Esophagus squamous epithelium (tissue), 5 donors: ENCODE data around the gene PAK1. TPM values are rescaled to one million over a fixed set of nuclear protein-coding genes. Genes with fewer than 3 reads are reported as not detected.

Source experiments
- DNase-seq: peaks from one replicate; lab custom pipeline; 2025; lab: John Stamatoyannopoulos, UW
- H3K27ac ChIP-seq, 4 donors: fragments of 200-600 bp; sonication (generic); one replicate each; pipeline ENCODE4 v1.5.1; 2016 to 2019; ENCODE audit warnings: mild to moderate bottlenecking in 1 of 4
- H3K27me3 ChIP-seq, 4 donors: fragments of 200-600 bp; sonication (generic); 1 replicate in 3 of 4; 2 replicates in 1 of 4; pipeline versions ENCODE4 v1.5.1 to v1.6.0; 2017 to 2021; ENCODE audit warnings: antibody characterized with exemption in 1 of 4
- H3K36me3 ChIP-seq, 3 donors: fragments of 200-600 bp; sonication (generic); one replicate each; pipeline ENCODE4 v1.5.1; 2016 to 2019
- H3K4me1 ChIP-seq, 3 donors: fragments of 200-600 bp; sonication (generic); one replicate each; pipeline ENCODE4 v1.5.1; 2017 to 2019
- H3K4me3 ChIP-seq, 4 donors: fragments of 200-600 bp; sonication (generic); 1 replicate in 3 of 4; 2 replicates in 1 of 4; pipeline ENCODE4 v1.5.1; 2016 to 2019; ENCODE audit warnings: mild to moderate bottlenecking in 2 of 4, moderate library complexity in 1 of 4
- H3K9me3 ChIP-seq, 3 donors: fragments of 200-600 bp; sonication (generic); one replicate each; pipeline ENCODE4 v1.5.1; 2016 to 2019
- CTCF ChIP-seq, 6 experiments: fragments of 450-650 bp in 4 of 6; fragments of 200-600 bp in 2 of 6; sonication (generic) in 2 of 6; IDR thresholded peaks; one replicate each; pipeline ENCODE4 v1.5.1; 2016 to 2019; ENCODE audit warnings: antibody characterized with exemption in 6 of 6, mild to moderate bottlenecking in 4 of 6, moderate library complexity in 4 of 6
- POLR2A ChIP-seq, 4 donors: fragments of 450-650 bp; IDR thresholded peaks; one replicate each; pipeline ENCODE4 v1.6.1; 2017; ENCODE audit warnings: antibody characterized with exemption in 4 of 4, mild to moderate bottlenecking in 4 of 4, moderate library complexity in 3 of 4
- WGBS, 2 donors: methylation state at CpG; one replicate each; pipeline ENCODE4 v1.1.5; 2018; 5-methylcytosine and 5-hydroxymethylcytosine counted together
- intact Hi-C: fragments of 100-400 bp; cut with DNase I; formaldehyde crosslinking; loops from one replicate; pipeline ENCODE4 v1.15.0; 2022
- total RNA-seq, 4 donors: library from RNA; depleted of rRNA; stranded (reverse); fragments of >200 nt; gene quantifications; one replicate each; pipeline ENCODE4 v1.1.0, GENCODE V29; 2016
- donor health status: DM: yes; HTN: yes; CAD: no.

The PAK1 gene
- total RNA-seq, 4 donors from 2014 or later: 17.4 to 41.6 (median 24.8) TPM

- H3K9me3 ChIP-seq: no peaks in the 10 kb centered on the region
- WGBS, 2 donors: 81% methylated on average over 2 of the region's 2 CpGs; no CpG with 5 or more reads in 1 of the 2 donors
- H3K36me3 ChIP-seq: no peaks in the 10 kb centered on the region
- intact Hi-C loops: no loop called here
- no peak for DNase-seq
- TF ChIP-seq POLR2A (IDR thresholded peaks at IDR 0.05) (no peak), CTCF (IDR thresholded peaks at IDR 0.05) (no peak)
- no peak overlapping the region for H3K27ac ChIP-seq
- no peaks in the 10 kb centered on the region for H3K27me3 ChIP-seq
- H3K4me3 ChIP-seq: no peak overlapping the region
- no peaks in the 10 kb centered on the region for H3K4me1 ChIP-seq
These were observed 6.0 kb upstream of the PAK1 start for GRCh38 chr11:77479746-77480352.

- Histone ChIP-seq H3K4me1 (peaks cover 14 to 44% (median 16%) of the 10 kb centered on the region in 3 donors), H3K9me3 (no peaks in the 10 kb centered on the region), H3K4me3 (no peak overlapping the region), H3K36me3 (no peaks in the 10 kb centered on the region), H3K27me3 (peaks cover 0 to 4% (median 0%) of the 10 kb centered on the region in 4 donors), H3K27ac (no peak overlapping the region)
- intact Hi-C loops: no loop called here
- DNase-seq: no peak
- 74 to 77% methylated on average over 5 of the region's 5 CpGs for WGBS, 2 donors
- TF ChIP-seq POLR2A (IDR thresholded peaks at IDR 0.05) (no peak), CTCF (IDR thresholded peaks at IDR 0.05) (no peak)
These were observed 1.3 kb upstream of the PAK1 start for GRCh38 chr11:77475206-77475605.

- H3K27me3 ChIP-seq: peaks cover 0 to 4% (median 0%) of the 10 kb centered on the region in 4 donors
- peak overlapping the region in 3 of 4 donors; percentile 33 to 90 (median 86) for H3K27ac ChIP-seq
- DNase-seq: no peak
- H3K4me3 ChIP-seq: peak overlapping the region; percentile 73 to 95 (median 83)
- peaks cover 14 to 47% (median 16%) of the 10 kb centered on the region in 3 donors for H3K4me1 ChIP-seq
- intact Hi-C loops: no loop called here
- WGBS, 2 donors: 32 to 41% methylated on average over 10 of the region's 10 CpGs
- no peaks in the 10 kb centered on the region for H3K9me3 ChIP-seq
- H3K36me3 ChIP-seq: no peaks in the 10 kb centered on the region
- TF ChIP-seq CTCF (IDR thresholded peaks at IDR 0.05): no peak
- no peak for TF ChIP-seq POLR2A (IDR thresholded peaks at IDR 0.05)
These were observed 778 bp upstream of the PAK1 start for GRCh38 chr11:77474684-77475060.

- Histone ChIP-seq H3K27me3 (peaks cover 0 to 4% (median 0%) of the 10 kb centered on the region in 4 donors), H3K27ac (peak overlapping the region; percentile 84 to 90 (median 86)), H3K4me3 (peak overlapping the region; percentile 73 to 95 (median 83)), H3K4me1 (peaks cover 14 to 47% (median 16%) of the 10 kb centered on the region in 3 donors), H3K9me3 (no peaks in the 10 kb centered on the region), H3K36me3 (no peaks in the 10 kb centered on the region)
- TF ChIP-seq CTCF (IDR thresholded peaks at IDR 0.05) (no peak), POLR2A (IDR thresholded peaks at IDR 0.05) (no peak)
- whole genome bisulfite sequencing, 2 donors: 3 to 9% methylated on average over 3 to 11 of the region's 80 CpGs
- intact Hi-C loops: no loop called here
- no peak for DNase-seq
These were observed 698 bp downstream of the PAK1 start for GRCh38 chr11:77472991-77473800.
